MV-4-11 (cell line): ENCODE measurements around the gene ME2.
A peak's percentile ranks its signal among the peaks of the same experiment; 100 is the strongest.

Source experiments
- DNase-seq: peaks from one replicate; lab custom pipeline; 2025; lab: John Stamatoyannopoulos, UW

ME2 gene

DNA sequence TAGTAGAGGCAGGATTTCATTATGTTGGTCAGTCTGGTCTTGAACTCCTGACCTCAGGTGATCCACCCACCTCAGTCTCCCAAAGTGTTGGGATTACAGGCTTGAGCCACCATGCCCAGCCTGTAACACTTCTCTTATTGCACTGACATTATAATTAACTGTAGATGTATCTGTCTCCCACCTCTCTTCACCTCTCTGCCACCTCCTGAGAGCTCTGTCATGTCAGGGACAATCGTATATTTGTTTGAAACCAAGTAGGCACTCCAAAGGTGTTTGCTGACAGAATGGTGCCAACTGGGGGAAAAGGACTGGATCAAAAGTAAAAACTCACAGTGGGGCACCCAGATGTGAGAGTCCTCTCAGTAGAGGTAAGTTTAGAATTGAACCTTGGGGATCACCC is 17.3 kb upstream of the ME2 start:
- no peak for DNase-seq

DNA sequence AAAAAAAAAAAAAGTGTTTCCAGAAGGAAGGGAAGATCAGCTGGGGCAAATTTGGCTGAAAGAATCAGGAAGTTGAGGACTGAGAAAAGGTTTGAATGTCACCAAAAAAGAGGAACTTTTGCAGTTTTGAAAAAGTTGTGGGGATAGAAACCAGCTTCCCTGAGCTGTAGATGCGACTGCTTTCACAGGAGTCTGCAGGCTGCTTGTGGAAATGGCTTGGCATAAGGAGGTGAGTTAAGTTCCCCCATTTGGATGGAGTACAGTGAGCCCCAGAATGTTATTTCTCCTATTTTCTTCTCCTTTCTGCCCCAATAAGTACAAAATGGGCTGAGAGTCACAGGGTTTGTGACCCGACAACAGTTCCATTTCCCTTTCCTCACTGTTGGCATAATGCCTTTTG is 16.5 kb upstream of the ME2 start:
- peak; percentile 91 for DNase-seq

- DNase-seq: no peak
Observed at GRCh38 chr18:50863840-50864375, 15.0 kb upstream of the ME2 start.

DNA sequence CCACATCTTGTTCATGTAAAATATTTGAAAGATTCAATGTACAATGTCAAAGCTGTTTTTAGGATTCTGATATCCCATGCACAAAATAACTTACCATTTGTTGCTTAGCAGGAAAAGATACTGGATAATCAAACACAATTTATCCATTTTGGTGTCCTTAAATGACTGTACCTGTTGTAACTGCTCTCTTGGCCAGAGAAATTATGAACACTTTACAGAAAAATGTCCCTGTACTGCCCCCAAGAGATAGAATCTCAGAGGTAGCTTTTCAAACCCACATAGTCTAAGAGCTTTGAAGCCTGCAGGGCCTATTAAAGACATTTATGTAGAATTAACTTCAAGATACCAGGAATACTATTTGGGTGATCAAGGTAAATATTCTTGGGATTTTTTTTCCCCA is 12.2 kb upstream of the ME2 start:
- peak; percentile 34 for DNase-seq

GRCh38 chr18:50869150-50869549 is 9.8 kb upstream of the ME2 start:
- DNase-seq: no peak

DNA sequence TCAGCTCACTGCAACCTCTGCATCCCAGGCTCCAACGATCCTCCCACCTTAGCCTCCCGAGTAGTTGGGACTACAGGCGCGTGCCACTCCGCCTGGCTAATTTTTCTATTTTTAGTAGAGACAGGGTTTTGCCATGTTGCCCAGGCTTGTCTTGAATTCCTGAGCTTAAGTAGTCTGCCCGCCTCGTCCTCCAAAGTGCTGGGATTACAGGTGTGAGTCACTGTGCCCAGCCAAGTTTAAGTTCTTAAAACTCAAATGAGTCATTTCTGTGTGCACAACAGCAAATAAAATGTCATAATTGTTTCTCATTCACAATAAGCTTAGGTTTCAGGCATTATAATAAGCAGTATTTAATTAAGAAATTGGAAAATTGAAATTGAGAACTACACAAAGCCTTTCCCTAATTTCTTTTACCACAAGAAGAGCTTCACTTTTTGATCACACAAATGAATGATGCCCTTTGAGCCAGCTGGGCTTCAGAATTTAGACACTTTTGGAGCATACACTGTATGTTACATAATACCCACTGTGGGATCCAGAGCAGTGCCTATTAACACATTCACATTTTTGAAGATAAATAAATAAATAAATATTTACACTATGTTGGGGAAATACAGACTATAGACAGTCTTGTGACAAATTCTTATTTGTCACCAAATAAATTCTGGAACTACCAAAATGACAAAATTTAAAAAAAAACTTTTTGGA is 8.6 kb upstream of the ME2 start:
- peak; percentile 9 for DNase-seq

- DNase-seq: no peak
Observed at GRCh38 chr18:50871846-50872245, 7.1 kb upstream of the ME2 start.

DNA sequence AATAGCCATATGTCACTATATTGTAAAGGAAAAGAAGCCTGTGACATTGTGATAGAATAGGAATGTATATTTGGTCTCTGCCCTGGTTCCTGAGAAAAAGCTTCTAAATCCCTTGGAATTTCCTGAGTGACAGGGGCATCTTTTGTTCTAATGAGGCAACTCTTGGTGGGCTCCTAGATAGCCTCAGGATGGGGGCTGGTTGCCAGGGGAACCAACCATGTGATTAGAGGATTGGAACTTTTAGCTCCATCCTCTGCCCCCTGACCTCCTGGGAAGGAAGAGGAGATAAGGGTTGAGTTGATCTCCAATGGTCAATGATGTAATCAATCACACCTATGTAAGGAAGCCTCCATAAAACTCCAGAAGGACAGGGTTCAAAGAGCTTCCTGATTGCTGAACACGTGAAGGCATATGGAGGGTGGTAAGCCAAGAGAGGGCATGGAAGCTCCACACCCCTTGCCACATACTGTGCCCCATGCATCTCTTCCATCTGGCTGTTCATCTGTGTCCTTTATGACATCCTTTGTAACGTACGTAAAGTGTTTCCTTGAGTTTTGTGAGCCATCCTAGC is 2.9 kb upstream of the ME2 start:
- DNase-seq: no peak

DNA sequence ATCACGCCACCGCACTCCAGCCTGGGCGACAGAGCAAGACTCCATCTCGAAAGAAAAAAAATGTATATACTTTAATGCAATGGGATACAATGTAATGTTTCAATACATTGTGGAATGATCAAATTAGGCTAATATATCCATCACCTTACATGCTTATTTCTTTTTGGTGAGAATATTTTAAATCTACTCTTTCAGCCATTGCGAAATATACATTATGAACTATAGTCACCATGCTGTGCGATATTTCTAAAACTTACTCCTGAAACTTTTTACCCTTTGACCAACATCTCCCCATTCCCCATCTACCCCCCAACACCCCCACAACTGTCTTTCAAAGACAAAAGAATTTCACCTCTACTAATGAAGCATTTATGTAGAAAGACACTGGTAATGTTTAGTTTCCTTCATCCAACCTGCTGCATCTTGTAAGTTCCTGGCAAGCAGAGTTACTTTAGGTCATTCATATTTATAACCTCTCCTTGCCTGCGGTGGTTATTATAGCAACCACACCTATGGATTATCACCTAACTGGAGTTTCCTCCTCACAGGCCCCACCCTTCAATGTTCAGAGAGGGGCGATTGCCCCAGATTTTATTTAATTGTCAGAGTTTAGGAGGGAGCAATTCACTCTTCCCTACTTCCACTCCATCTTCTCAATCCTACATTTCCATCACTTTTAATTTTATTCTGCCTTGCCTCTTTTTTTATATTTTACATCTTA is 1.2 kb upstream of the ME2 start:
- DNase-seq: no peak

- DNase-seq: no peak
Observed at GRCh38 chr18:50879302-50880118, 592 bp downstream of the ME2 start.

DNA sequence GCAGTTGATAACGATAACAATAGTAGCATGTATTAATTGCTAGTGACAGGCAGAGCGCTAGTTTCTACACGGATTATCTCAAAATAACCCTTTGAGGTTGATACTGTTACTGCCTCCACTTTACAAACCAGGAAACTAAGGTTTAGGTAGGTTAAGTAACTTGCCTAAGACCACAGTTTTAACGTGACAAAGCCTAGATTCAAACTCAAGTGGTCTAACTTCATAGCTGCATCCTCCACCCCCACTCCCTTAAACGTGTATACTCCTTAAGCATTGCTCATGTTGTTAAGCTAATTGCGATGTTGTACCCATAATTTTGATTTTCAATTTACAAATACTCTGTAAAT is 1.2 kb downstream of the ME2 start:
- no peak for DNase-seq

- peak; percentile 14 for DNase-seq
Observed at GRCh38 chr18:50880944-50881343, 2.0 kb downstream of the ME2 start.

GRCh38 chr18:50886929-50887328 is 8.0 kb downstream of the ME2 start:
- DNase-seq: no peak

- DNase-seq: no peak
Observed at GRCh38 chr18:50895350-50896045, 16.6 kb downstream of the ME2 start.

- DNase-seq: no peak
Observed at GRCh38 chr18:50896093-50896492, 17.2 kb downstream of the ME2 start.

GRCh38 chr18:50898919-50899318 is 20.0 kb downstream of the ME2 start:
- DNase-seq: no peak

DNA sequence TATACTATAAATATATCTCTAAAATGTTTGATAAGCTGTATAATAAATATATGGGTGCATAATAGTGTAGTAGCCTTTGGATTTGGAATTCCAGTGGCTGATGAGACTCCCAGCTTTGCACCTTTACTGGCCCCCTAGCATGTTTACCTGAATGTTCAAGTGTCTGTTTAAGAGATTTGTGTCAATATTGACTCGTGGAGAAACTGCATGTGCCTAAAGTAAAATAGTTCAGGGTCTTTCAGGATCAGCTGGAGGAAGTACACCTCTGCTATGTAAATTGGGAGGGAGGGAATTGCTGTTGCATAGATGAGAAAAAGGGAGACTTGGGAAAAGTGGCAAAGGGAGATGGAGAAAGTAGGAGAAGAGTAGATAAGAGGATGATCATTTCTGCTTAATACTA is 23.9 kb downstream of the ME2 start:
- no peak for DNase-seq

- no peak for DNase-seq
Observed at GRCh38 chr18:50906843-50907242, 27.9 kb downstream of the ME2 start.

DNA sequence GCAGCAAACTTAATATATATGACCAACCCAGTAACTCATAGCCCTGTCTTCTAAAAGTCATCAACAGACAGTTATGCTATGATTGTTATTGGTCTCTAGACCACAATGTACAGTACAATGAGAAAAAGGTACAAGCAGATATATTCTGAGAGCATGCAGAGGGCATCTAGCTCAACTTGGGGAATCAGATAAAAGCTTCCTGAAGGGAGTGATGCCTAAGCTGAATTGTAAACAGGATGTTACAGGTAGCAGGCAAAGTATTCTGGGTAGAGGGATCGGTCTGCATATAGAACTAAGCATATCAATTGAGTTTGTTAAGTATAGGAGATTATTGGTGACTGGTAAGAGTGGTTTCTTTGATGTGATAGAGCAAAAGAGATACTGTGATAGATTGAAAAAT is 30.3 kb downstream of the ME2 start:
- DNase-seq: no peak

DNA sequence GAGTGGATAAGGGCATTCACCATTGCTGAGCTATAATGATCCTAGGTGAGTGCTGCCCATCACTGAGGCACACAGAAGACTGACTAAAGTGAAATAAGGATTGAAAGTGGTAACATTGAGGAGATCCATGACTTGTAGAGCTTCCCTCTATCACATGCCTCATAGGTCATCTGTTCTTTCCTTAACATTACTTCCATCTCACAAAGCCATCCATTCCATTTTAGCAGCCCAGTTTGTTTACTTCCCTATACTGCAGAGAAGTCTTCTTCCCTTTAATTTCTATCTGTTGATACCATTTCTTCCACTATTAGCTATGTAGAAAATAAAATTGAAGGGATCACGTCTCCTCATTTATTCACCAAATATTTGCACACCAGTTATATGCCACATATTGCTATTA is 32.1 kb downstream of the ME2 start:
- DNase-seq: no peak

DNA sequence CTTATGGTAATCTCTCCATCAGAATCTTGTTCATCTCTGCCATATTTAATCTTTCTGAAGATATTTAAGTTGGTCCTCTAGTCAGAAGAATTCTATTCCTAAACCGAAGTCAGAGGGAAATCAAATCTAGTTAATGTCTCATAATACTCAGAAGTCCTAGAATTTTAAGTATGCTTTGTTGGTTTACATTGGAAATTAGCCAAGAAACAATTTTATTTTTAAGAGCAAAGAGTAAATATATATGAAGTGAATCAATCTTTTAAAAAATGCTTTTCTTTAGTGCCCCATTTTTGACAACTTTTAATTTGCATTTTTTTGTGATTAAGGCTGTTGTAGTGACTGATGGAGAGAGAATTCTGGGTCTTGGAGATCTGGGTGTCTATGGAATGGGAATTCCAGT is 38.1 kb downstream of the ME2 start:
- DNase-seq: no peak

GRCh38 chr18:50918153-50918552 is 39.2 kb downstream of the ME2 start:
- no peak for DNase-seq
